Measurements from ENCODE around the gene PTGS1.

- TF ChIP-seq CTCF (conservative IDR thresholded peaks at IDR 0.05 in 1 of 2, IDR thresholded peaks at IDR 0.05 in 1 of 2; ENCODE audit: extremely low read depth in 1 of 2, insufficient read depth in 1 of 2, low read depth in 1 of 2, low read length in 2 of 2) (no peak), EZH2 (IDR thresholded peaks at IDR 0.05; ENCODE audit: borderline replicate concordance, low read length) (no peak)
Observed at GRCh38 chr9:122396614-122397148, 25.9 kb downstream of the PTGS1 start.

All from mammary epithelial cell (primary cell).